IPS-18a (cell line): ENCODE results near the gene HOXB7.

Experiments used
- H3K27ac ChIP-seq: one replicate; pipeline ENCODE4 v1.5.1; 2013; ENCODE audit warnings: low read length
- H3K27me3 ChIP-seq: one replicate; pipeline ENCODE4 v1.6.1; 2013; ENCODE audit warnings: mild to moderate bottlenecking, low read length; ENCODE audit not compliant: control insufficient read depth, insufficient read depth
- H3K36me3 ChIP-seq: one replicate; pipeline ENCODE4 v1.6.1; 2013; ENCODE audit warnings: low read depth, low read length; ENCODE audit not compliant: control insufficient read depth
- H3K4me1 ChIP-seq: one replicate; pipeline ENCODE4 v1.6.1; 2013; ENCODE audit warnings: low read depth, low read length; ENCODE audit not compliant: control insufficient read depth
- H3K4me3 ChIP-seq: one replicate; pipeline ENCODE4 v1.5.1; 2013; ENCODE audit warnings: low read length
- H3K9ac ChIP-seq: one replicate; pipeline ENCODE4 v1.6.1; 2013; ENCODE audit warnings: mild to moderate bottlenecking, low read length, moderate library complexity
- H3K9me3 ChIP-seq: one replicate; pipeline ENCODE4 v1.6.1; 2013; ENCODE audit warnings: low read depth, low read length; ENCODE audit not compliant: control insufficient read depth

The HOXB7 gene

GRCh38 chr17:48568499-48569239 is 42.1 kb downstream of the HOXB7 start:
- no peak overlapping the region for H3K9ac ChIP-seq
- H3K4me1 ChIP-seq: peaks cover 4% of the 10 kb centered on the region
- H3K4me3 ChIP-seq: no peak overlapping the region
- H3K27me3 ChIP-seq: peaks cover 100% of the 10 kb centered on the region
- H3K27ac ChIP-seq: no peak overlapping the region
- no peaks in the 10 kb centered on the region for H3K36me3 ChIP-seq
- no peaks in the 10 kb centered on the region for H3K9me3 ChIP-seq

- no peak overlapping the region for H3K4me3 ChIP-seq
- no peak overlapping the region for H3K9ac ChIP-seq
- no peaks in the 10 kb centered on the region for H3K36me3 ChIP-seq
- peaks cover 100% of the 10 kb centered on the region for H3K27me3 ChIP-seq
- H3K27ac ChIP-seq: no peak overlapping the region
- H3K4me1 ChIP-seq: peaks cover 4% of the 10 kb centered on the region
- no peaks in the 10 kb centered on the region for H3K9me3 ChIP-seq
These were observed 43.0 kb downstream of the HOXB7 start for GRCh38 chr17:48567646-48568354.

- H3K36me3 ChIP-seq: no peaks in the 10 kb centered on the region
- no peak overlapping the region for H3K4me3 ChIP-seq
- peaks cover 100% of the 10 kb centered on the region for H3K27me3 ChIP-seq
- H3K27ac ChIP-seq: no peak overlapping the region
- peaks cover 4% of the 10 kb centered on the region for H3K4me1 ChIP-seq
- no peak overlapping the region for H3K9ac ChIP-seq
- H3K9me3 ChIP-seq: no peaks in the 10 kb centered on the region
These were observed 43.6 kb downstream of the HOXB7 start for GRCh38 chr17:48567209-48567608.

GRCh38 chr17:48566717-48567116 is 44.1 kb downstream of the HOXB7 start:
- H3K4me3 ChIP-seq: no peak overlapping the region
- H3K9ac ChIP-seq: no peak overlapping the region
- H3K27ac ChIP-seq: no peak overlapping the region
- peaks cover 100% of the 10 kb centered on the region for H3K27me3 ChIP-seq
- no peaks in the 10 kb centered on the region for H3K36me3 ChIP-seq
- H3K4me1 ChIP-seq: peaks cover 4% of the 10 kb centered on the region
- no peaks in the 10 kb centered on the region for H3K9me3 ChIP-seq

GRCh38 chr17:48565925-48566710 is 44.7 kb downstream of the HOXB7 start:
- Histone ChIP-seq H3K27me3 (peaks cover 100% of the 10 kb centered on the region), H3K4me3 (no peak overlapping the region), H3K9ac (no peak overlapping the region), H3K27ac (no peak overlapping the region), H3K9me3 (no peaks in the 10 kb centered on the region), H3K36me3 (no peaks in the 10 kb centered on the region), H3K4me1 (peaks cover 4% of the 10 kb centered on the region)

- H3K36me3 ChIP-seq: no peaks in the 10 kb centered on the region
- peaks cover 100% of the 10 kb centered on the region for H3K27me3 ChIP-seq
- H3K9me3 ChIP-seq: no peaks in the 10 kb centered on the region
- H3K4me1 ChIP-seq: peaks cover 4% of the 10 kb centered on the region
- H3K4me3 ChIP-seq: no peak overlapping the region
- H3K9ac ChIP-seq: no peak overlapping the region
- no peak overlapping the region for H3K27ac ChIP-seq
These were observed 45.7 kb downstream of the HOXB7 start for GRCh38 chr17:48565022-48565554.

GRCh38 chr17:48564188-48565021 is 46.4 kb downstream of the HOXB7 start:
- Histone ChIP-seq H3K36me3 (no peaks in the 10 kb centered on the region), H3K4me3 (no peak overlapping the region), H3K27ac (no peak overlapping the region), H3K27me3 (peaks cover 100% of the 10 kb centered on the region), H3K9me3 (no peaks in the 10 kb centered on the region), H3K4me1 (peaks cover 4% of the 10 kb centered on the region), H3K9ac (no peak overlapping the region)

- Histone ChIP-seq H3K36me3 (no peaks in the 10 kb centered on the region), H3K4me1 (peaks cover 4% of the 10 kb centered on the region), H3K9ac (no peak overlapping the region), H3K27ac (no peak overlapping the region), H3K4me3 (no peak overlapping the region), H3K9me3 (no peaks in the 10 kb centered on the region), H3K27me3 (peaks cover 100% of the 10 kb centered on the region)
These were observed 47.0 kb downstream of the HOXB7 start for GRCh38 chr17:48563867-48564187.

- Histone ChIP-seq H3K36me3 (no peaks in the 10 kb centered on the region), H3K9me3 (no peaks in the 10 kb centered on the region), H3K27me3 (peaks cover 100% of the 10 kb centered on the region), H3K4me3 (no peak overlapping the region), H3K27ac (no peak overlapping the region), H3K4me1 (peaks cover 4% of the 10 kb centered on the region), H3K9ac (no peak overlapping the region)
These were observed 47.4 kb downstream of the HOXB7 start for GRCh38 chr17:48563385-48563838.

GRCh38 chr17:48562934-48563333 is 47.9 kb downstream of the HOXB7 start:
- no peak overlapping the region for H3K27ac ChIP-seq
- H3K27me3 ChIP-seq: peaks cover 100% of the 10 kb centered on the region
- no peak overlapping the region for H3K4me3 ChIP-seq
- peaks cover 4% of the 10 kb centered on the region for H3K4me1 ChIP-seq
- H3K36me3 ChIP-seq: no peaks in the 10 kb centered on the region
- no peaks in the 10 kb centered on the region for H3K9me3 ChIP-seq
- no peak overlapping the region for H3K9ac ChIP-seq
